Measurements from ENCODE around the gene UNC79.

DNA sequence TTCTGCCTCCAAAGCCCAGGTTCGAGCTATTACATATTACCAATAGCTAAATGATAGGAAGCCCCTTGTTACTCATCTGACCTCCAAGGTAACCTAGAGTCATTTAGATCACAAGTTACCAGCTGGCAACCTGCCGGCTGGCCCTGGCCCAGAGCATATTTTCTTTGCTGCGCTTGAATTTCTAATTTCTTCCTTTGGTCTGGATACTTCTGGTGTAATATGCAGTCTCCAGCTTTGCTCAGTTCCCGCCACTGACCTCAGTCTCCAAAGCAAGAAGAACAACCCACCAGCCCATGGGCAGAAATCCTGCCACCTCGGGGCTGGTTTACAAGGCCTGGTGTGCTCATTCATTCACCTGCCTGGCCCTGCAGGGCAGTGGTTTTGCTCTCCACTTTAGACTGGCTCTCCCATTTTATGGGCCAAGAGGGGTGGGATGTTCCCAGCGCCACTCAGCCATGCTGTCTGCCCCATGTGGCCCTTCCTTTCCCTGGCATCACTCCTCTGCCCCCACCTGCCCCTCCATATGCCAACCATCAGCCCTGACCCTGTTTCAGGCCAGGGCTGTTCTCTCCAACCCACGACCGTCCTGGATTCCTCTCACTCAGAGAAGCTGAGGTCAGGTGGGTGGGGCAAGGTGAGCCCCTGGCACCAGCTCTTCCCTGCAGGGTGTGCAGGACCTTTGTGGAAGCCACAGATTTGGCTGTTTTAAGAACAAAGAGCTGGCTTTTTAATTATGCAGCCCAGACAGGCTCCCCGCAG is 281.5 kb downstream of the UNC79 start:
- TF ChIP-seq CTCF (conservative IDR thresholded peaks at IDR 0.05) (no peak), EZH2 (IDR thresholded peaks at IDR 0.05; ENCODE audit: low read depth) (no peak)

Data from PC-9 (cell line).